ENCODE measurements around the gene RAB11FIP4. TPM values are rescaled to one million over a fixed set of nuclear protein-coding genes. Genes with fewer than 3 reads are reported as not detected.
A peak's percentile ranks its signal among the peaks of the same experiment; 100 is the strongest.

RAB11FIP4 gene
- total RNA-seq, 2 donors from 2014 or later, result 35.6 to 62.2 TPM

DNA sequence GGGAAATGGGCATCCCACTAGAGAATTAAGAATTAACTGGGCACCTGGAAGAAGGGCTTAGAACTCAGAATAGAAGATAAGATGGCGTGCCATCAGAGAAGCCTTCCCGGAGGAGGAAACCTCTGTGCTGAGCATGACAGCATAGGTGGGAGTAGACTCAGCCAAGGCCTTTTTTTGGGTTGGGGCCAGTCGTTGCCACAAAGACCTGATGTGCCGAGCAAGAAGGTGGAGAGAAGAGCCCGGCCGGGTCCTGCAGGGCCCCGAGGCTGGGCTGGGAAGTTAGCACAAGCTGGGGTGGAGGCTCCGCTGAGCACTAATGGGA is 1.1 kb upstream of the RAB11FIP4 start:
- H3K4me3 ChIP-seq (ENCODE audit: low read length), result no peak overlapping the region
- 85 to 94% methylated on average over 3 to 8 of the region's 8 CpGs for WGBS, 2 experiments (ENCODE audit: insufficient coverage in 1 of 2, insufficient read length in 1 of 2)

DNA sequence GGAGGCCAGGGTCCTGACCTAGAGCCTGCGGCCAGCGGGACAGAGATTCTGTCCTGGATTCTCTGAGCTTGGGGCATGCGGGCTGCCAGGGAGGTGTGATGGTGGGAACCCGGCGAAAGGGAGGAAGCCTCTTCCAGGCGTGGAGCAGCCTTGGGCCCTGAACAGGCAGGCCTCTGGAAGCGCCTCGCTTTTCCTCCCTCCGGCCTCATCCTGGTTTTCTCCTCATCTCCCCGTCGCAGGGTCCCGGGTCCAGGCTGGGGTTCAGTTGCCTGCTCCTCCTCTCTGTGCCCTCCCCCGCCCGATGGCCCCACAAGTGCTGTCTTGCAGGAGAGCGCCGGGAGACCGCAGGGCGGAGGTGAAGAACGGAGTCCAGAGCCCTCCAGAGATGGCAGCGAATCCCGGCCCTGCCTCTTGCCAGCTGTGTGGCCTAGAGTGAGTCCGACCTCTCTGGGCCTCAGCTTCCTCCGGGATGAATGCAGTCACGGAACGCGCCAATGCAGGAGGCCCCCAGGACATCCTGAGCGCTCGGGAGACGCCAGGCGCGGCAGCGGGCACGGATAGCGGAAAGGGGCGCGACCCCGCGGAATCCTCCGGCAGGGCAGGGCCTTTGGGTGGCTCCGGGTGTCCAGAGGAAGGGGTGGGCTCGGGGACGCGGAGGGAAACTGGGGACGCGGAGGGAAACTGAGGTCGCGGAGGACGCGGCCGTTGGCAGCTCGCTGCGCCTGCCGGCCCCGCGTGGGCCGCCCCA is 553 bp upstream of the RAB11FIP4 start:
- peaks cover 44% of the 10 kb centered on the region for H3K27me3 Mint-ChIP-seq (ENCODE audit: insufficient read depth)
- Histone ChIP-seq H3K4me1 (ENCODE audit: control insufficient read depth, insufficient read depth, low read length) (peaks cover 9% of the 10 kb centered on the region), H3K9ac (ENCODE audit: extremely low read depth, low read length, poor library complexity, severe bottlenecking) (no peak overlapping the region), H3K4me3 (ENCODE audit: low read length) (no peak overlapping the region), H3K27ac (ENCODE audit: low read depth, low read length) (no peak overlapping the region), H3K9me3 (ENCODE audit: control insufficient read depth, low read length) (no peaks in the 10 kb centered on the region), H3K36me3 (ENCODE audit: control insufficient read depth, insufficient read depth, low read length) (no peaks in the 10 kb centered on the region), H3K27me3 (ENCODE audit: control insufficient read depth, insufficient read depth, low read length, poor library complexity, severe bottlenecking) (peaks cover 51% of the 10 kb centered on the region)
- 30 to 65% methylated on average over 11 to 49 of the region's 56 CpGs for whole genome bisulfite sequencing, 2 experiments (ENCODE audit: insufficient coverage in 1 of 2, insufficient read length in 1 of 2)
- peak; percentile 81 for DNase-seq
- H3K27ac Mint-ChIP-seq, result no peak overlapping the region
- no peaks in the 10 kb centered on the region for H3K9me3 Mint-ChIP-seq
- H3K36me3 Mint-ChIP-seq (ENCODE audit: low read depth), result no peaks in the 10 kb centered on the region
- H3K4me3 Mint-ChIP-seq, result peak overlapping the region; percentile 56
- TF ChIP-seq, protein P1, sequence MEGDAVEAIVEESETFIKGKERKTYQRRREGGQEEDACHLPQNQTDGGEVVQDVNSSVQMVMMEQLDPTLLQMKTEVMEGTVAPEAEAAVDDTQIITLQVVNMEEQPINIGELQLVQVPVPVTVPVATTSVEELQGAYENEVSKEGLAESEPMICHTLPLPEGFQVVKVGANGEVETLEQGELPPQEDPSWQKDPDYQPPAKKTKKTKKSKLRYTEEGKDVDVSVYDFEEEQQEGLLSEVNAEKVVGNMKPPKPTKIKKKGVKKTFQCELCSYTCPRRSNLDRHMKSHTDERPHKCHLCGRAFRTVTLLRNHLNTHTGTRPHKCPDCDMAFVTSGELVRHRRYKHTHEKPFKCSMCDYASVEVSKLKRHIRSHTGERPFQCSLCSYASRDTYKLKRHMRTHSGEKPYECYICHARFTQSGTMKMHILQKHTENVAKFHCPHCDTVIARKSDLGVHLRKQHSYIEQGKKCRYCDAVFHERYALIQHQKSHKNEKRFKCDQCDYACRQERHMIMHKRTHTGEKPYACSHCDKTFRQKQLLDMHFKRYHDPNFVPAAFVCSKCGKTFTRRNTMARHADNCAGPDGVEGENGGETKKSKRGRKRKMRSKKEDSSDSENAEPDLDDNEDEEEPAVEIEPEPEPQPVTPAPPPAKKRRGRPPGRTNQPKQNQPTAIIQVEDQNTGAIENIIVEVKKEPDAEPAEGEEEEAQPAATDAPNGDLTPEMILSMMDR (conservative IDR thresholded peaks at IDR 0.05), result no peak
- peaks cover 14% of the 10 kb centered on the region for H3K4me1 Mint-ChIP-seq

More for the DNA sequence above, 1.1 kb upstream of the RAB11FIP4 start:
- no peaks in the 10 kb centered on the region for H3K36me3 ChIP-seq (ENCODE audit: control insufficient read depth, insufficient read depth, low read length)
- Mint-ChIP-seq H3K27me3 (ENCODE audit: insufficient read depth) (peaks cover 44% of the 10 kb centered on the region), H3K4me3 (peak overlapping the region; percentile 56), H3K4me1 (peaks cover 14% of the 10 kb centered on the region), H3K36me3 (ENCODE audit: low read depth) (no peaks in the 10 kb centered on the region), H3K27ac (no peak overlapping the region), H3K9me3 (no peaks in the 10 kb centered on the region)
- no peak for DNase-seq
- H3K9me3 ChIP-seq (ENCODE audit: control insufficient read depth, low read length), result no peaks in the 10 kb centered on the region
- H3K27ac ChIP-seq (ENCODE audit: low read depth, low read length), result no peak overlapping the region
- peaks cover 9% of the 10 kb centered on the region for H3K4me1 ChIP-seq (ENCODE audit: control insufficient read depth, insufficient read depth, low read length)
- TF ChIP-seq, protein P1 (conservative IDR thresholded peaks at IDR 0.05), result no peak
- H3K27me3 ChIP-seq (ENCODE audit: control insufficient read depth, insufficient read depth, low read length, poor library complexity, severe bottlenecking), result peaks cover 48% of the 10 kb centered on the region
- H3K9ac ChIP-seq (ENCODE audit: extremely low read depth, low read length, poor library complexity, severe bottlenecking), result no peak overlapping the region

DNA sequence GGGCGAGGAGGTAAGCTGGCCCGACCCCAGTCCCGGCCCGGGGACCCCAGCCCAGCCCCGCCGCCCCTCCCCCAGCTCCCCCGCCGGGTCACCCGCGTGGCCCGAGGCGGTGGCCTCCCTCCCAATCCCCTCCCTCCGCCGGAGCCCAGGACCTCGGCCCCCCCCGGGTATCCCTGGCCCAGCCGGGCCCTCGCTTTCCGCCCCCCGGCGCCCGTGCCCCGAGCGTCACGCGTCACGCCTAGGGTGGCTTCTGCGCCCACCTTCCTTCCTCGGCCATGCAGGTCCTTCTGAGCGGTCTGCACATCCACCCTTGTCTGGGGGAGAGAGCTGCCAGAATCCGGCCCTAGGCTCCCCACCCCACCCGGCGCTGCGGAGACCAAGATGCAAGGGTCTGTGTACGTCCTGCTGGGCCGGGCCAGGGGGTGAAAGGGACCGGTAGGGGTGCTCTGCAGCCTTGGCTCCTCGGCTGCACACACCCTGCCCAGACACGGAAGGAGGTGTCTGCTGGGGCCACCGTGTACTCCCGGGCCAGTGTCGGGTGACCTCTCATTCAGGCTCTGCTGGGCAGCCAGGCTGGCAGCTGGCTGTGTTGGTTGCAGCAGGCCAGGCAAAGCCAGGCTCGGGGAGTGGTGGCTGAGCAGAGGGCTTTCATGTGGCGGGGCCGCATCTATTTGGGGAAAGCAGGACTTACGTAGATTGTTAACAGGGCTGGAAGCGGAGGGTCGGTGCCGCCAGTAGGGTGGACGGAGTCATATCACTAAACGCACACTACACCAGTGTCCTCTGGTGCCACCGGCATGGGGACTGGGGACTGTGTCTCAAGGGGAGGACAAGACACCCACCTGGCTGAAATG is 754 bp downstream of the RAB11FIP4 start:
- peak overlapping the region; percentile 50 for H3K4me3 Mint-ChIP-seq
- no peak overlapping the region for H3K4me3 ChIP-seq (ENCODE audit: low read length)
- H3K27me3 Mint-ChIP-seq (ENCODE audit: insufficient read depth), result peaks cover 44% of the 10 kb centered on the region
- no peaks in the 10 kb centered on the region for H3K36me3 Mint-ChIP-seq (ENCODE audit: low read depth)
- H3K27ac ChIP-seq (ENCODE audit: low read depth, low read length), result no peak overlapping the region
- H3K4me1 ChIP-seq (ENCODE audit: control insufficient read depth, insufficient read depth, low read length), result peaks cover 9% of the 10 kb centered on the region
- H3K9ac ChIP-seq (ENCODE audit: extremely low read depth, low read length, poor library complexity, severe bottlenecking), result no peak overlapping the region
- no peaks in the 10 kb centered on the region for H3K9me3 Mint-ChIP-seq
- H3K27me3 ChIP-seq (ENCODE audit: control insufficient read depth, insufficient read depth, low read length, poor library complexity, severe bottlenecking), result peaks cover 51% of the 10 kb centered on the region
- no peaks in the 10 kb centered on the region for H3K36me3 ChIP-seq (ENCODE audit: control insufficient read depth, insufficient read depth, low read length)
- no peak overlapping the region for H3K27ac Mint-ChIP-seq
- H3K9me3 ChIP-seq (ENCODE audit: control insufficient read depth, low read length), result no peaks in the 10 kb centered on the region
- peak; percentile 63 for DNase-seq
- TF ChIP-seq, protein P1 (conservative IDR thresholded peaks at IDR 0.05), result no peak
- WGBS, 2 experiments (ENCODE audit: insufficient coverage in 1 of 2, insufficient read length in 1 of 2), result 40 to 47% methylated on average over 20 to 47 of the region's 52 CpGs
- peaks cover 14% of the 10 kb centered on the region for H3K4me1 Mint-ChIP-seq

Measured in endodermal cell (in vitro differentiated cells).